HG02798 (cell line): ENCODE data around the gene ATP5PB.

Experiments
- ATAC-seq: cut with Tn5 transposase; IDR thresholded peaks from one replicate; pipeline ENCODE4 v1.9.1; 2021; ENCODE audit warnings: mild to moderate bottlenecking; ENCODE audit not compliant: unreplicated experiment, poor library complexity

ATP5PB gene

GRCh38 chr1:111503585-111504060 is 54.4 kb downstream of the ATP5PB start, which contains the start of the genes ADORA3 and TMIGD3:
TSS of gene ADORA3 (minus strand) at chr1:111503633. CDS start at chr1:111503354, 279 bp downstream.
TSS of gene TMIGD3 (minus strand) at chr1:111503633. CDS start at chr1:111503354, 279 bp downstream.
- ATAC-seq, result no peak

- ATAC-seq, result no peak
These were observed 54.8 kb downstream of the ATP5PB start for GRCh38 chr1:111504097-111504496.

- peak; percentile 68 for ATAC-seq
These were observed 56.4 kb downstream of the ATP5PB start for GRCh38 chr1:111505641-111506119.

DNA sequence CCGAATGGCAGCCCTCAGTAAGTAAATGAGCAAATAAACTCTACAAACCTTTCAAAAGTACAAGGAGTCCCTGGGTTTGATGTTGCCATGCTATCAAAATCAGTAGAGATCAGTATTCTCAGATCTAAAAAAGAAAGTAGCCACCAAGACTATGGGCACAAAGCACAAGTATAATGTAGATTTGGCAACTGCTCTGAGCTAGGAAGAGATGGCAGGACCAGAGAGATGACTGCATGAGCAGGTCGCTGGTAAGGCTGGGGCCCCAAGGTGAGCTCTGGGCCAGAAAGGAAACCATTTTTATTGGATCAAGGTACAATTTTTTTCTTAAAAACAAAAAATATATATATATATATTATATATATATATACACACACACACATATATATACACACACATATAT is 57.3 kb downstream of the ATP5PB start:
- ATAC-seq, result no peak

DNA sequence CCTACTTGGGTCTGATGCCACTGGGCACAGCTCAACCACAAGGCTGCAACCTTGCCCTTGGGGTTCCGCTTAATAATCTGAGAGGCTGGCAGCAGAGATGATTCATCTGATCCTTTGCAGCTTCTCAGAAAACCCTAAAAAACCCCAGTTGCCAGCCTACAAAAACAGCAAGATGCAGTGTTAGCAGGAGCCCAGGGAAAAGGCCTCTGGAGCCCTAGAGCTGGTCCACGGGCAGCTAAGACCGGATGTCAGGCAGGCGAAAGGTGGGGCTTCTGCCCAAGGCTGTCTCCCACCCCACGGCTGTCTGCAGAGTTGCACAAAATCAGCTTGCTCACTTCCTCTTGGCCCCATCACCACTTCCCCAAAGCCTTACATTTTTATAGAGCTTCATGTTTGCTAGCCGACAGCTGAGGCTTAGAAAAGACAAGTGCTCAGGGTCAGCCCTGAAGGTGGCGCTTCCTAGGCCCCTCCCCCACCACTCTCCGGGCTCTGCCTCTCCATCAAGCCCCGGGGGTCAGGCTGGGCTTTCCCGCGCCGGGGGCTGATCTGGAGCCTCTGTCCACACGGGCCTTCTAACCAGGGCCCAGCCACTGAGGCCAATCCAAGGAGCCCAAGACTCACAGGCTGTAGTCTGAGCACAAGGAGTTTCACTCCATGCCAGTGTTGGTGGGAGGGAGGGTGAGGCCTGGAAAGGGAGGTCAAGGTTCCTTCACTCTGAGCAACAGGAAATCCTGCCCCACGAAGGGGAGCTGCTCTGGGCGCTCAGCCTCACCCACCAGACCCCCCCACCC is 58.3 kb downstream of the ATP5PB start:
- peak; percentile 43 for ATAC-seq

- ATAC-seq, result no peak
These were observed 60.7 kb downstream of the ATP5PB start for GRCh38 chr1:111509997-111510375.

- no peak for ATAC-seq
These were observed 62.1 kb downstream of the ATP5PB start for GRCh38 chr1:111511370-111511769.
